GM12878 (cell line): ENCODE results near the gene NFATC3. TPM values are rescaled to one million over a fixed set of nuclear protein-coding genes. Genes with fewer than 3 reads are reported as not detected.

Experiments used
- ATAC-seq: fragments of 200-7000 bp; cut with Tn5 transposase; 3 replicates; pipeline ENCODE4 v1.9.1; 2020; ENCODE audit warnings: mild to moderate bottlenecking, moderate library complexity
- BruUV-seq: library from RNA; stranded (reverse); fragments of 400-500 nt; replicated peaks from 2 replicates; lab custom pipeline; 2021; lab: Mats Ljungman, UMichigan
- CTCF ChIA-PET: fragments of 300-600 bp; sonication (Branson Sonifier 250); formaldehyde crosslinking; extraction: SDS; loops from one replicate; lab custom pipeline; 2021; ENCODE audit warnings: inconsistent platforms; lab: Yijun Ruan, JAX
- POLR2A ChIA-PET: fragments of 350-600 bp; formaldehyde crosslinking; extraction: SDS; loops from one replicate; lab custom pipeline; 2021; ENCODE audit warnings: inconsistent platforms; lab: Charles Lee
- RAD21 ChIA-PET: fragments of 300-600 bp; sonication (Branson Sonifier 250); formaldehyde crosslinking; loops from one replicate; lab custom pipeline; 2023; ENCODE audit warnings: antibody characterized with exemption; ENCODE audit not compliant: unreplicated experiment; lab: Charles Lee
- SMC1A ChIA-PET: fragments of 300-600 bp; sonication (Branson Sonifier 250); formaldehyde crosslinking; loops from one replicate; lab custom pipeline; 2023; ENCODE audit not compliant: unreplicated experiment, uncharacterized antibody; lab: Charles Lee
- DNase-seq: peaks from one replicate; pipeline ENCODE4 v3.0.0-alpha.2; 2011; ENCODE audit warnings: low read depth, low spot score
- FAIRE-seq: peaks from 3 replicates; lab custom pipeline; 2011; peaks lifted over from hg19 to GRCh38; lab: Jason Lieb, UNC
- H2AFZ ChIP-seq: 2 replicates; pipeline ENCODE4 v1.6.0; 2011; ENCODE audit warnings: low read depth, low read length, control low read depth; ENCODE audit not compliant: control insufficient read depth
- H3K27ac ChIP-seq: 2 replicates; pipeline ENCODE4 v1.5.1; 2011; ENCODE audit warnings: control low read depth; ENCODE audit not compliant: control insufficient read depth, insufficient read depth
- H3K27me3 ChIP-seq, 2 experiments: replicated peaks in 1 of 2; 2 replicates each; pipeline versions ENCODE4 v1.6.0 to v1.6.1; 2011; ENCODE audit warnings: low read length in 1 of 2; ENCODE audit not compliant: control insufficient read depth in 2 of 2, insufficient read depth in 2 of 2
- H3K36me3 ChIP-seq, 2 experiments: 2 replicates each; pipeline ENCODE4 v1.5.1; 2011; ENCODE audit warnings: low read length in 1 of 2; ENCODE audit not compliant: control insufficient read depth in 2 of 2, insufficient read depth in 2 of 2
- H3K4me1 ChIP-seq: 2 replicates; pipeline ENCODE4 v1.6.1; 2011; ENCODE audit warnings: mild to moderate bottlenecking, low read length, moderate library complexity, mixed read lengths; ENCODE audit not compliant: control insufficient read depth, insufficient read depth
- H3K4me2 ChIP-seq: 2 replicates; pipeline ENCODE4 v1.6.0; 2011; ENCODE audit warnings: control low read depth; ENCODE audit not compliant: control insufficient read depth, insufficient read depth
- H3K4me3 ChIP-seq: fragments of 200-600 bp; sonication (generic); 2 replicates; pipeline ENCODE4 v1.5.1; 2016
- H3K79me2 ChIP-seq: 2 replicates; pipeline ENCODE4 v1.6.0; 2011; ENCODE audit warnings: low read length; ENCODE audit not compliant: control insufficient read depth, insufficient read depth
- H3K9ac ChIP-seq: 2 replicates; pipeline ENCODE4 v1.8.0; 2011; ENCODE audit warnings: low read length, control low read depth, mixed read lengths; ENCODE audit not compliant: control insufficient read depth, insufficient read depth
- H3K9me3 ChIP-seq: replicated peaks from 3 replicates; pipeline ENCODE4 v1.5.1; 2011; ENCODE audit warnings: mild to moderate bottlenecking, low read length; ENCODE audit not compliant: control insufficient read depth, insufficient read depth
- H4K20me1 ChIP-seq: 2 replicates; pipeline ENCODE4 v1.6.0; 2011; ENCODE audit not compliant: control insufficient read depth, insufficient read depth
- BRCA1 ChIP-seq: IDR thresholded peaks from 2 replicates; pipeline ENCODE4 v1.6.1; 2011; ENCODE audit warnings: low read depth, low read length, improper control_type of control experiment
- CEBPB ChIP-seq, 2 experiments: fragments of 150-350 bp in 1 of 2; IDR thresholded peaks; 2 replicates each; pipeline ENCODE4 v1.6.1; 2012 to 2014; ENCODE audit warnings: low read depth in 2 of 2, low read length in 2 of 2, borderline replicate concordance in 1 of 2, inconsistent platforms in 1 of 2
- CREB1 ChIP-seq: IDR thresholded peaks from 2 replicates; pipeline ENCODE4 v1.6.1; 2012; ENCODE audit warnings: low read depth, mild to moderate bottlenecking, inconsistent platforms
- CREM ChIP-seq: IDR thresholded peaks from 2 replicates; pipeline ENCODE4 v1.6.1; 2014; ENCODE audit warnings: antibody characterized with exemption, low read depth
- NR2C1 ChIP-seq: fragments of 450-650 bp; IDR thresholded peaks from 2 replicates; pipeline ENCODE4 v1.6.1; 2017; ENCODE audit warnings: antibody characterized with exemption, mild to moderate bottlenecking, moderate library complexity
- PAX5 ChIP-seq: IDR thresholded peaks from 2 replicates; pipeline ENCODE4 v1.6.1; 2011; ENCODE audit warnings: low read depth, low read length, borderline replicate concordance
- RAD21 ChIP-seq: IDR thresholded peaks from 2 replicates; pipeline ENCODE4 v1.6.1; 2011; ENCODE audit warnings: mild to moderate bottlenecking, low read depth, low read length, moderate library complexity; ENCODE audit not compliant: insufficient read depth
- SP1 ChIP-seq: IDR thresholded peaks from one replicate; pipeline ENCODE4 v1.6.1; 2011; ENCODE audit warnings: low read depth, low read length
- SUPT20H ChIP-seq: IDR thresholded peaks from 2 replicates; pipeline ENCODE4 v1.6.1; 2011; ENCODE audit warnings: low read depth, mild to moderate bottlenecking, low read length, moderate library complexity, borderline replicate concordance; ENCODE audit not compliant: control insufficient read depth
- TAF1 ChIP-seq: IDR thresholded peaks from 2 replicates; pipeline ENCODE4 v1.6.1; 2011; ENCODE audit warnings: mild to moderate bottlenecking, low read depth, low read length, borderline replicate concordance
- ZNF207 ChIP-seq: fragments of 450-650 bp; IDR thresholded peaks from 2 replicates; pipeline ENCODE4 v1.6.1; 2014; ENCODE audit warnings: antibody characterized with exemption, mild to moderate bottlenecking, borderline replicate concordance
- WGBS: methylation state at CpG from one replicate; pipeline ENCODE4 v1.1.6; 2016; ENCODE audit warnings: low lambda C conversion rate; ENCODE audit not compliant: insufficient replicate concordance, insufficient coverage; ENCODE audit errors: missing lambda C conversion rate; 5-methylcytosine and 5-hydroxymethylcytosine counted together
- in situ Hi-C: fragments of 300-500 bp; cut with MboI; formaldehyde crosslinking; loops from 9 replicates; pipeline ENCODE4 v1.14.3; 2018; ENCODE audit warnings: mixed read lengths
- intact Hi-C: fragments of 100-400 bp; cut with micrococcal nuclease; formaldehyde crosslinking; loops from one replicate; pipeline ENCODE4 v1.14.2; 2022; ENCODE audit not compliant: unreplicated experiment
- polyA plus RNA-seq, 11 experiments: library from polyadenylated mRNA; depleted of rRNA in 4 of 11; unstranded in 6 of 11; stranded (reverse) in 5 of 11; fragments of >200 nt; fragmentation: Nextera tagmentation in 4 of 11; fragmentation: Illumina TruSeq in 1 of 11; extraction: Ambion mirVana in 4 of 11; extraction: Trizol in 1 of 11; gene quantifications; 1 replicate in 1 of 11; 2 replicates in 10 of 11; pipeline versions ENCODE4 v1.2.1 to v1.2.3, GENCODE V29; 2011 to 2016; ENCODE audit warnings: inconsistent platforms in 2 of 11, missing spikeins in 2 of 11, low read depth in 1 of 11
- total RNA-seq, 4 experiments: library from RNA; depleted of rRNA in 3 of 4; stranded (reverse); fragments of >200 nt in 3 of 4; fragmentation: Illumina TruSeq in 1 of 4; extraction: Trizol in 1 of 4; gene quantifications; 2 replicates each; pipeline versions ENCODE4 v1.2.1 to v1.2.3, GENCODE V29; 2013 to 2021
- TF ChIP-seq, protein P1 (sequence below): fragments of 450-650 bp; IDR thresholded peaks from 2 replicates; pipeline ENCODE4 v1.6.1; 2017; ENCODE audit warnings: mild to moderate bottlenecking, moderate library complexity
- TF ChIP-seq, protein P2 (sequence below): IDR thresholded peaks from 2 replicates; pipeline ENCODE4 v1.6.1; 2012; ENCODE audit warnings: low read depth, low read length, improper control_type of control experiment

NFATC3 gene
- total and polyA plus RNA-seq, 10 of the 15 experiments (the other 5 are each of a cell fraction or from before 2014, with no cell fraction given): 4.2 to 37.6 (median 24.9) TPM

DNA sequence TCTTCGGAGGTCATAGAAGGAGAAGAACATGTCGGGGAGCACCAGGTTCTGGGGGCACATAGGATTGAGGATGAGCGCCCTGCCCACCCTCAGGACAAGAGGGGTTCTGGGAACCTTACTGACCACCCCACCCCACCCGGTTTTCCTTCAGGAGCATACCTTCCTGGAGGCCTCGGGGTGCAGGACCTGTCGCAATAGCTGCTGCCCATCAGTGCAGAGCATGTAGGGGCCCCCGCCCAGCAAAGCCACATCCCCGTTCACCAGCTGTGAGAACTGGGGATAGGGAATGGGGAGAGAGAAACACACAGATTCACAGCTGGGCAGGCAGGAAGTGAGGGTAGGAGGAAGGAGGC lies 148.6 kb downstream of the NFATC3 start:
- DNase-seq: no peak
- TF ChIP-seq BRCA1: no peak
- TF ChIP-seq ZNF207: no peak
- TF ChIP-seq PAX5: no peak
- TF ChIP-seq, protein P1, sequence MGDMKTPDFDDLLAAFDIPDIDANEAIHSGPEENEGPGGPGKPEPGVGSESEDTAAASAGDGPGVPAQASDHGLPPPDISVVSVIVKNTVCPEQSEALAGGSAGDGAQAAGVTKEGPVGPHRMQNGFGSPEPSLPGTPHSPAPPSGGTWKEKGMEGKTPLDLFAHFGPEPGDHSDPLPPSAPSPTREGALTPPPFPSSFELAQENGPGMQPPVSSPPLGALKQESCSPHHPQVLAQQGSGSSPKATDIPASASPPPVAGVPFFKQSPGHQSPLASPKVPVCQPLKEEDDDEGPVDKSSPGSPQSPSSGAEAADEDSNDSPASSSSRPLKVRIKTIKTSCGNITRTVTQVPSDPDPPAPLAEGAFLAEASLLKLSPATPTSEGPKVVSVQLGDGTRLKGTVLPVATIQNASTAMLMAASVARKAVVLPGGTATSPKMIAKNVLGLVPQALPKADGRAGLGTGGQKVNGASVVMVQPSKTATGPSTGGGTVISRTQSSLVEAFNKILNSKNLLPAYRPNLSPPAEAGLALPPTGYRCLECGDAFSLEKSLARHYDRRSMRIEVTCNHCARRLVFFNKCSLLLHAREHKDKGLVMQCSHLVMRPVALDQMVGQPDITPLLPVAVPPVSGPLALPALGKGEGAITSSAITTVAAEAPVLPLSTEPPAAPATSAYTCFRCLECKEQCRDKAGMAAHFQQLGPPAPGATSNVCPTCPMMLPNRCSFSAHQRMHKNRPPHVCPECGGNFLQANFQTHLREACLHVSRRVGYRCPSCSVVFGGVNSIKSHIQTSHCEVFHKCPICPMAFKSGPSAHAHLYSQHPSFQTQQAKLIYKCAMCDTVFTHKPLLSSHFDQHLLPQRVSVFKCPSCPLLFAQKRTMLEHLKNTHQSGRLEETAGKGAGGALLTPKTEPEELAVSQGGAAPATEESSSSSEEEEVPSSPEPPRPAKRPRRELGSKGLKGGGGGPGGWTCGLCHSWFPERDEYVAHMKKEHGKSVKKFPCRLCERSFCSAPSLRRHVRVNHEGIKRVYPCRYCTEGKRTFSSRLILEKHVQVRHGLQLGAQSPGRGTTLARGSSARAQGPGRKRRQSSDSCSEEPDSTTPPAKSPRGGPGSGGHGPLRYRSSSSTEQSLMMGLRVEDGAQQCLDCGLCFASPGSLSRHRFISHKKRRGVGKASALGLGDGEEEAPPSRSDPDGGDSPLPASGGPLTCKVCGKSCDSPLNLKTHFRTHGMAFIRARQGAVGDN: no peak
- TF ChIP-seq NR2C1: no peak
- TF ChIP-seq, protein P2, sequence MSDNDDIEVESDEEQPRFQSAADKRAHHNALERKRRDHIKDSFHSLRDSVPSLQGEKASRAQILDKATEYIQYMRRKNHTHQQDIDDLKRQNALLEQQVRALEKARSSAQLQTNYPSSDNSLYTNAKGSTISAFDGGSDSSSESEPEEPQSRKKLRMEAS: no peak
- TF ChIP-seq TAF1: no peak
- no peak for TF ChIP-seq CREB1
- TF ChIP-seq SP1: no peak
- TF ChIP-seq CREM: no peak
- no peak for TF ChIP-seq RAD21
- no peak for TF ChIP-seq SUPT20H
- no peak for TF ChIP-seq CEBPB (IDR thresholded peaks at IDR 0.05; ENCODE audit: borderline replicate concordance in 1 of 2, low read depth in 2 of 2, low read length in 2 of 2)
- FAIRE-seq: no peak
- no peaks in the 10 kb centered on the region for H3K79me2 ChIP-seq
- in situ Hi-C loops (no loop called here), intact Hi-C loops (no loop called here)
- no peak overlapping the region for H3K9ac ChIP-seq
- ChIA-PET CTCF (interaction anchor here (0.6 to 1.1 kb wide), 2 partner anchors 28 to 717 kb away, joined by 3 to 4 read pairs; no protein-coding TSS in a partner anchor), SMC1A (interaction anchor here (0.9 kb wide), 1 partner anchor 22 kb away, joined by 3 read pairs; no protein-coding TSS in a partner anchor), POLR2A (no interaction called here), RAD21 (no interaction called here)
- H3K4me3 ChIP-seq: no peak overlapping the region
- no peak for ATAC-seq
- H3K4me1 ChIP-seq: peaks cover 11% of the 10 kb centered on the region
- H3K27me3 ChIP-seq: no peaks in the 10 kb centered on the region
- no peaks in the 10 kb centered on the region for H3K9me3 ChIP-seq
- no peak overlapping the region for H3K4me2 ChIP-seq
- H4K20me1 ChIP-seq: no peaks in the 10 kb centered on the region
- BruUV-seq: no TSS peak
- H3K27ac ChIP-seq: no peak overlapping the region
- H3K36me3 ChIP-seq: peaks cover 3 to 7% of the 10 kb centered on the region in 2 experiments; a peak in 3 of 4 replicates
- no peak overlapping the region for H2AFZ ChIP-seq
- 76% methylated on average over 8 of the region's 8 CpGs for WGBS
